ENCODE measurements around the gene GRID1.

Gene GRID1

DNA sequence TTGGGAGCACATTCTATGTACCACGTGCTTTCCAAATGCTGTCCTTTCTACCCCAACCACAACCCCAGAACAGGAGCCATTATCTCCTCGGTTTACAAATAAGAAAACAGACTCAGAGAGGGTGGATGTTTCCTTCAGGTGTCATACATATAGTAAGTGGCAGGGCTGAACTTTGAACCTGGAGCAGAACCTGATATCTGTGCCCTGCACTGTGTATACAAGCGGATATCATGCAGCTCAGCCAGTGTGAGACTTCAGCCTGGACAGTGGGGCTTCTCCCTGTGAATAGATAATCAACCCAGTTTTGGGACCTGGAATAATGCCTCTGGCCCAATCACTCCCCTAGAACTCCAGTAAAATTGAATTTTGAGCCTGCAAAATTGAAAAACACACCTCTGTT lies 341.1 kb downstream of the GRID1 start:
- no peak for DNase-seq

- DNase-seq = no peak
Measured at GRCh38 chr10:86024281-86025041, 342.1 kb downstream of the GRID1 start.

- DNase-seq = no peak
Measured at GRCh38 chr10:86023931-86024280, 342.7 kb downstream of the GRID1 start.

DNA sequence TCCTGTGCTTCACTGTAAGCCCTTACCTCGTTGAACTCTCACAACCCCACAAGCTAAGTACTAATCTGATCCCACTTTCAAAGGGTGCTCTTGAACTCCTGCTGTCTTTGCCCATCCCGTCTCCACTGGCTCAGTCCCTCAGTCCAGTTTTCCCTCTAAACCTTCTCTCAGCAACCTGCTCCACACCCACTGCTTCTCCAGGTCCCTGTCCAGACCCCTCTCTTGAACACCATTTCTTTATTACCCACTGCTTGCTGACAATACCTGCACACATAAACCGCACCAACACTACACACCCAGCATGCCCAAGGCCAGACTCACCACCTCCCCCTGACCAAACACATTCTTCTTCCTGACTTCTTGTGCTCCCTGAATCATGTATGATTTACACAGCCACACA lies 343.3 kb downstream of the GRID1 start:
- DNase-seq = no peak

GRCh38 chr10:86022906-86023305 lies 343.7 kb downstream of the GRID1 start:
- DNase-seq = no peak

- no peak for DNase-seq
Measured at GRCh38 chr10:86020134-86020533, 346.5 kb downstream of the GRID1 start.

DNA sequence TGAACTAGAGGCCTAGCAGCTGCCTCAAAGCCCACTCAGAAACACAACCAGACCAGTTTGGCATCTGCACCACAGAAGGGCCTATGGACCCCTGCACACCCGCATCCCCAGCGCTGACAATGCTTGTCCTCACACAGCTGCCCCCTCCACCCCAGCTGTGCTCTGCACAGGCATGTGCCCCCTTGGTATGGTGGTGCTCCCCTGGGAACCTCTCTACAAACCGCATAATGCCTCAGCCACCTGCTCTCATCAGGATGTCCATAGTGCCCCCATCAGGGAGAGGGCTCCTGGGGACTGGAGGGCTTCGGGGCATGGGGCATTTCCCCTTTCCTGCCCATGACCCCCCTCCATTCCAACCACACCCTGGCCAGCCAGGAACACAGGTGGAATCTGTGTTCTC lies 347.5 kb downstream of the GRID1 start:
- no peak for DNase-seq

DNA sequence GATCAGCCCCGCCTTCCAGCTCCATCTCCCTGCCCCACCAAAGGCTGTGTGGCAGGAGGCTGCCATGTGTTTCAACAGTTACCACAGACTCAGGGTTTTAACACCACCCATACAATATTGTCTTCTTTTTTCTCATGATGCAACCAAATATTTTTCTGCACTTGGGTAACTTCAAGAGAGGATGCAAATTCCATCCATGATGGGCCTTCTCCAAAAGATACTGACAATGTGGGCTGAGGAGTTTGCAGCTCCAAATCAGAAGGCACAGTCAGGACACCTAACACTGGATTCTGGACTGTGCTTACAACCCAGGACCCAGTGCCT lies 347.9 kb downstream of the GRID1 start:
- no peak for DNase-seq

GRCh38 chr10:86017841-86018734 lies 348.5 kb downstream of the GRID1 start:
- no peak for DNase-seq

DNA sequence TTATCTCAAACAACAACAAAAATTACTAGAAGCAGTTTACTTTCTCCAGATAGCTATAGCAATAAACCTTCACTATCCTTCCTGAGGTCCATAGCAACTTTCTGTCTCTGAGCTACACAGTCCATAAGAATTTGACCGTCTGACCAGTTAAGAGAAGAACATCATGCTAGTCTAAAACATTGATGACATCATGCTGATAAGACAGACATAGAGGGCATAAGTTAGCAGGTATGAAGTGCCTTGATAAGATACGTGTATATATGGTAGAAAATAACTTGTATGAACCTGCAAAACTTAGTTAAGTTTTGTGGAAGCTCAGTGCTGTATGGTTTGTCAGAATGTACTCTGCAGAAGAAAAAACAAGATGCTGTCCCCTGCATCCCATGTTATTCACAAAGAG lies 353.0 kb downstream of the GRID1 start:
- no peak for DNase-seq

GRCh38 chr10:86007171-86007570 lies 359.4 kb downstream of the GRID1 start:
- no peak for DNase-seq

DNA sequence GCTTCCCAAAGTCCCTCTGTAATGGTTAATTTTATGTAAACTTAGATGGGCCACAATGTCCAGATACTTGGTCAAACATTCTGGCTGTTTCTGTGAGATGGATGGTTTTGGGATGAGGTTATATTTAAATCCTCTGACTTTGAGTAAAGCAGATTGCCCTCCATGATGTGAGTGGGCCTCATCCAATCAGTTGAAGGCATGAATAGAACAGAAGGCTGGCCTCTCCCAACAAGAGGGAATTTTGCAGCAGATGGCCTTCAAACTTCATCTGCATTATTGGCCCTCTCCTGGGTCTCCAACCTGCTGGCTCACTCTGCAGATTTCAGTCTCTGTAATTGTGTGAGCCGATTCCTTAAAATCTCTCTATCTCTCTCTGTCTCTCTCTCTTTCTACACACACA lies 362.3 kb downstream of the GRID1 start:
- no peak for DNase-seq

DNA sequence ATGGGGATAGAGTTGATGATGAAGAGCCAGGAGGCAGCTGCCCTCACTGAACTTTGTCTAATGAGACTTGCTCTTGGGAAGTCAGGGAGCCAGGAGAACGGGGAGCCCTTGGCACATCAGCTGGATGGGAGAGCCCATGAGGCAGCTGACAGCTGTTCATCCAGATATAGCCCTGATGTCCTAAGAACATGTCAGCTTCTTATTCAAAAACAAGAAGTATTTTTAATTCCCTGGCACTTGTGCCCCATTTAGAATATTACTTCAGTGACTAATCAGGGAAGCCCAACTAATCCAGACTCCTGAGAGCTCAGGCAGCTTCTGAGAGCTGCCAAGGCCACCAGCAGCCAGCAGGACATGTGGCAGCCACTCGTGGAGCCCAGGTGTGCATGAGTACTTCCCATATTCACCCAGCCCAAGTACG lies 363.4 kb downstream of the GRID1 start:
- no peak for DNase-seq

- DNase-seq = no peak
Measured at GRCh38 chr10:86001521-86001920, 365.1 kb downstream of the GRID1 start.

DNA sequence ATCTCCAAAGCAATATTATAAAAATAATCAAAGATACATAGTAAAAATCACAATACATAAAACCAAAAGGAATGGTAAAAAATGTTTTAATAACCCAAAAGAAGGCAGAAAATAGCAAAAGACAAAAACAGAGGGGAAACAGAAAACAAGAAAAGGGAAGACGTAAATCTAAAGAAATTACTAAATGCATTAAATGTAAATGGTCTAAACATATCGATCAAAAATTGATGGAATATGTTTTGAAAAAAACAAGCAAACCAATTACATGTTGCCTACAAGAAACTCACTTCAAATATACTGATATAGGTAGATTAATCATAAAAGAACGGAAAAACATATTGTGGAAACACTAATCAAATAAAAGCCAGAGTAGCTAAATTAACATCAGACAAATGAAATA lies 369.1 kb downstream of the GRID1 start:
- DNase-seq = no peak

- DNase-seq = no peak
Measured at GRCh38 chr10:85995791-85996190, 370.8 kb downstream of the GRID1 start.

- DNase-seq = no peak
Measured at GRCh38 chr10:85993840-85994507, 372.6 kb downstream of the GRID1 start.

DNA sequence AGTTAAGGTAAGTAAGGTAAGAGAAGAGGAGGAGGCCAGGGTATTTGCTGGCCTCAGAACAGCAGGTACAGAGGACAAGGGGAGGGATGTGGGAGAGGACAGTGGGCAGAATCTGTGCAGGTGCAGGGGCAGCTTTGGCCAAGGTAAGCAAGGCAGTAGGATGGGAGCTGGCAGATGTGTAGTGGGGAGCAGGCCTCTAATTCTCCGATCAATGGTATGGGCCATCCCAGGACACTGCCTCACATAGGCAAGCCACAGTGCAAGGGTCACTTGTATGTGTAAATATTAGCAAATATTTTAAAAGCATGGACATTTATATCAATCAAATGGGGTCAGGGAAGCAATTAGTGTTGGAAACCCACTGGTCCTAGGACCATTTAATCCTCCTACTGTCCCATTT lies 373.5 kb downstream of the GRID1 start:
- DNase-seq = no peak

GRCh38 chr10:85992324-85992723 lies 374.3 kb downstream of the GRID1 start:
- DNase-seq = no peak

DNA sequence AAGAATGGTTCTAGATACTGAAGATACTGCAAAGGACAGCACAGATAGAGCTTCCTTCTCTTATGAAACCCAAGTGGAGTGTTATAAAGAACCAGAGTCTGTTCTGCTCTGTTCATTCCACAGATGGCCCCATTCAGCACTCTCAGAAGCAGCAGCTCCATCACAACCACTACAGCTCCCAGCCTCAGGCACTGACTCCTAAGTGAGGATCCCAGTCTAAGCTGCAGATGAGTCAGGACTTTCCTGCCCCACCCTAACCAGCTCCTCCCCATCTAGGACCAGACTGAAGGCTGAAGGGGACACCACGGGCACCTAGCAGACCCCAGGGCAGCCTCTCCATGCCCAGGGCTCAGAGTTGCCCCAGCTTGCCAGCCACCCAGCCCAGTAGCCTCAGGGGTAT lies 379.8 kb downstream of the GRID1 start:
- no peak for DNase-seq

- no peak for DNase-seq
Measured at GRCh38 chr10:85983051-85983450, 383.5 kb downstream of the GRID1 start.

DNA sequence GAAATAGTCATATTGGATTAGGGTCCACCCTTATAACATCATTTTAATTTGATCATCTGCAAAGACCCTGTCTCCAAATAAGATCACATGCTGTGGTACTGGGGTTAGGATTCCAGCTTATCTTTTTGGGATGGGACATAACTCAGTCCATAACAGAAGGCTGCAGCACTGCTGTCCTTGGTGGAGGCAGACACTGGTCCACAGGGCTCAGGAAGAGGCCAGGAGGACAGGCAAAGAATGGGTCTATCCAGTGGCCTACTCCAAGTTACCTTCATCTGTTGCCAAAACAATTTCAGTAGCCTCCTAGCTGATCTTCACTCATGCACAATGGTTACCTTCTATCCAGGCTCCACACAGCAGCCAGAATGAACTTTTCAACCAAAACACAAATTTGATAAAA lies 387.0 kb downstream of the GRID1 start:
- DNase-seq = no peak

- DNase-seq = no peak
Measured at GRCh38 chr10:85978566-85979358, 387.8 kb downstream of the GRID1 start.

Measured in fibroblast of skin of abdomen (primary cell).